Erythroblast (primary cell): ENCODE data around the gene DHDH.

Experiments used
- GATA1 ChIP-seq: IDR thresholded peaks from 2 replicates; pipeline ENCODE4 v1.6.1; 2011; ENCODE audit warnings: low read depth, mild to moderate bottlenecking, control low read depth, low read length, moderate library complexity
- POLR2A ChIP-seq: IDR thresholded peaks from 2 replicates; pipeline ENCODE4 v1.6.1; 2011; ENCODE audit warnings: mild to moderate bottlenecking, low read length

DNA sequence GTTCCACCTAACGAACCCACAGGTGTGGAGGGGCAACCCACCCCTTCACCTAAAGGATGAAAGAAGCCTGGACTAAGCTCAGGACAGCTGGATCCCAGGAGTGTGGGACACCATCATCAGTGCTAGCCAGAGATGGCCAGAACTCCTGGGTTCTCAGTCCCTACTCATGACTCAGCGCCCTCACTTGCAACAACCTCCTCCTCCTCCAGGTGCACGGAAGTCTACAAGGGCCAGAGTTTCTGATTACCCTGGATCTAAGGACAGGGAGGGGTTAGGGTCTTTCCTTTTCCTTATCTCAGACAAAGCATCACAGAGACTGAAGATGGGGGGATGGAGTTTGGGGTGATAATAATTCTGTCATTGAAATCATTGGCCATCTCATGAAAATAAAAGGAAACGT is 42.9 kb upstream of the DHDH start:
- TF ChIP-seq POLR2A (no peak), GATA1 (no peak)
